ENCODE measurements around the gene MED8.

MED8 gene

GRCh38 chr1:43348809-43349593 is 40.6 kb downstream of the MED8 start:
- Mint-ChIP-seq H3K36me3 (no peaks in the 10 kb centered on the region), H3K27me3 (no peaks in the 10 kb centered on the region), H3K9me3 (no peaks in the 10 kb centered on the region), H3K4me1 (peaks cover 8% of the 10 kb centered on the region), H3K27ac (peak overlapping the region; percentile 65), H3K4me3 (peak overlapping the region; percentile 38)
- ATAC-seq: peak; percentile 91

- peaks cover 8% of the 10 kb centered on the region for H3K4me1 Mint-ChIP-seq
- H3K4me3 Mint-ChIP-seq: peak overlapping the region; percentile 22
- ATAC-seq: no peak
- no peaks in the 10 kb centered on the region for H3K36me3 Mint-ChIP-seq
- H3K27ac Mint-ChIP-seq: peak overlapping the region; percentile 65
- H3K9me3 Mint-ChIP-seq: no peaks in the 10 kb centered on the region
- no peaks in the 10 kb centered on the region for H3K27me3 Mint-ChIP-seq
Measured at GRCh38 chr1:43348343-43348808, 41.2 kb downstream of the MED8 start.

- no peak overlapping the region for H3K27ac Mint-ChIP-seq
Measured at GRCh38 chr1:43346636-43347035, 43.0 kb downstream of the MED8 start.

GRCh38 chr1:43345120-43345519 is 44.5 kb downstream of the MED8 start:
- Mint-ChIP-seq H3K27ac (no peak overlapping the region), H3K4me1 (peaks cover 8% of the 10 kb centered on the region), H3K9me3 (no peaks in the 10 kb centered on the region), H3K27me3 (no peaks in the 10 kb centered on the region), H3K4me3 (no peak overlapping the region), H3K36me3 (no peaks in the 10 kb centered on the region)
- no peak for ATAC-seq

More at GRCh38 chr1:43346636-43347035, 43.0 kb downstream of the MED8 start:
- no peaks in the 10 kb centered on the region for H3K36me3 Mint-ChIP-seq
- H3K4me1 Mint-ChIP-seq: peaks cover 8% of the 10 kb centered on the region
- no peak overlapping the region for H3K4me3 Mint-ChIP-seq
- H3K9me3 Mint-ChIP-seq: no peaks in the 10 kb centered on the region
- no peaks in the 10 kb centered on the region for H3K27me3 Mint-ChIP-seq
- ATAC-seq: no peak

- no peak overlapping the region for H3K4me3 Mint-ChIP-seq
- peaks cover 1% of the 10 kb centered on the region for H3K4me1 Mint-ChIP-seq
Measured at GRCh38 chr1:43344267-43344850, 45.2 kb downstream of the MED8 start.

GRCh38 chr1:43340559-43340958 is 49.0 kb downstream of the MED8 start:
- no peak for ATAC-seq
- no peak overlapping the region for H3K27ac Mint-ChIP-seq
- no peak overlapping the region for H3K4me3 Mint-ChIP-seq
- H3K36me3 Mint-ChIP-seq: no peaks in the 10 kb centered on the region
- H3K27me3 Mint-ChIP-seq: no peaks in the 10 kb centered on the region
- H3K9me3 Mint-ChIP-seq: no peaks in the 10 kb centered on the region
- no peaks in the 10 kb centered on the region for H3K4me1 Mint-ChIP-seq

More at GRCh38 chr1:43344267-43344850, 45.2 kb downstream of the MED8 start:
- Mint-ChIP-seq H3K27ac (no peak overlapping the region), H3K9me3 (no peaks in the 10 kb centered on the region), H3K36me3 (no peaks in the 10 kb centered on the region), H3K27me3 (no peaks in the 10 kb centered on the region)
- ATAC-seq: no peak

- Mint-ChIP-seq H3K4me3 (no peak overlapping the region), H3K36me3 (no peaks in the 10 kb centered on the region), H3K4me1 (no peaks in the 10 kb centered on the region), H3K27me3 (no peaks in the 10 kb centered on the region), H3K27ac (no peak overlapping the region), H3K9me3 (no peaks in the 10 kb centered on the region)
- no peak for ATAC-seq
Measured at GRCh38 chr1:43339584-43340232, 49.9 kb downstream of the MED8 start.

GRCh38 chr1:43338001-43338400 is 51.6 kb downstream of the MED8 start:
- Mint-ChIP-seq H3K27me3 (no peaks in the 10 kb centered on the region), H3K4me3 (no peak overlapping the region), H3K4me1 (no peaks in the 10 kb centered on the region), H3K27ac (no peak overlapping the region), H3K36me3 (no peaks in the 10 kb centered on the region), H3K9me3 (no peaks in the 10 kb centered on the region)
- ATAC-seq: no peak

- no peak within 1 kb of the TSS for H3K4me3 Mint-ChIP-seq
- no peaks in the 10 kb centered on the region for H3K27me3 Mint-ChIP-seq
- no peaks in the 10 kb centered on the region for H3K36me3 Mint-ChIP-seq
- no peaks in the 10 kb centered on the region for H3K4me1 Mint-ChIP-seq
- ATAC-seq: peak; percentile 54
- H3K9me3 Mint-ChIP-seq: no peaks in the 10 kb centered on the region
- H3K27ac Mint-ChIP-seq: no peak within 1 kb of the TSS
Measured at GRCh38 chr1:43337588-43337987, 52.0 kb downstream of the MED8 start, which contains the start of gene MPL. Gene MPL, plus strand, starts transcription at chr1:43337818. Its CDS starts 31 bp downstream, at chr1:43337849.

- Mint-ChIP-seq H3K4me3 (no peak overlapping the region), H3K27ac (no peak overlapping the region), H3K36me3 (no peaks in the 10 kb centered on the region), H3K9me3 (no peaks in the 10 kb centered on the region), H3K4me1 (peaks cover 8% of the 10 kb centered on the region), H3K27me3 (no peaks in the 10 kb centered on the region)
- ATAC-seq: no peak
Measured at GRCh38 chr1:43334453-43335205, 55.0 kb downstream of the MED8 start.
